Esophagus muscularis mucosa (tissue), 4 donors: ENCODE measurements around the gene ZNF407. TPM values are rescaled to one million over a fixed set of nuclear protein-coding genes. Genes with fewer than 3 reads are reported as not detected.

Experiments
- DNase-seq: peaks from one replicate; pipeline ENCODE4 v3.0.0-alpha.2; 2017; ENCODE audit errors: extremely low spot score
- H3K27ac ChIP-seq, 4 donors: fragments of 200-600 bp; sonication (generic); replicated peaks in 1 of 4; 1 replicate in 3 of 4; 2 replicates in 1 of 4; pipeline ENCODE4 v1.5.1; 2016 to 2019; ENCODE audit warnings: mild to moderate bottlenecking in 1 of 4
- H3K27me3 ChIP-seq, 4 donors: fragments of 200-600 bp; sonication (generic); one replicate each; pipeline versions ENCODE4 v1.5.1 to v1.6.0; 2016 to 2019
- H3K36me3 ChIP-seq, 4 donors: fragments of 200-600 bp; sonication (generic); one replicate each; pipeline ENCODE4 v1.5.1; 2016 to 2019
- H3K4me1 ChIP-seq, 4 donors: fragments of 200-600 bp; sonication (generic); one replicate each; pipeline ENCODE4 v1.5.1; 2016 to 2019
- H3K4me3 ChIP-seq, 4 donors: fragments of 200-600 bp; sonication (generic); 1 replicate in 2 of 4; 2 replicates in 2 of 4; pipeline ENCODE4 v1.5.1; 2016 to 2019; ENCODE audit warnings: mild to moderate bottlenecking in 4 of 4, moderate library complexity in 1 of 4
- H3K9me3 ChIP-seq, 4 donors: fragments of 200-600 bp; sonication (generic); 1 replicate in 3 of 4; 2 replicates in 1 of 4; pipeline ENCODE4 v1.5.1; 2016 to 2019
- EP300 ChIP-seq: sonication (generic); formaldehyde crosslinking; IDR thresholded peaks from one replicate; pipeline ENCODE4 v1.6.1; 2017; ENCODE audit warnings: antibody characterized with exemption
- POLR2A ChIP-seq: fragments of 450-650 bp; IDR thresholded peaks from one replicate; pipeline ENCODE4 v1.6.1; 2017; ENCODE audit warnings: antibody characterized with exemption, moderate library complexity, mild to moderate bottlenecking, low read depth
- POLR2AphosphoS5 ChIP-seq, 2 donors: sonication (generic); formaldehyde crosslinking; IDR thresholded peaks; one replicate each; pipeline ENCODE4 v1.6.1; 2017; ENCODE audit warnings: antibody characterized with exemption in 2 of 2
- WGBS: methylation state at CpG from one replicate; pipeline ENCODE4 v1.1.5; 2018; 5-methylcytosine and 5-hydroxymethylcytosine counted together
- intact Hi-C: fragments of 100-400 bp; cut with DNase I; formaldehyde crosslinking; loops from one replicate; pipeline ENCODE4 v1.15.1; 2023
- total RNA-seq, 4 donors: library from RNA; depleted of rRNA; stranded (reverse); fragments of >200 nt; gene quantifications; one replicate each; pipeline versions ENCODE4 v1.1.0 to v1.2.1, GENCODE V29; 2016
- TF ChIP-seq, protein P1 (sequence below), 3 experiments: fragments of 200-600 bp in 2 of 3; fragments of 450-650 bp in 1 of 3; sonication (generic) in 2 of 3; IDR thresholded peaks; one replicate each; pipeline ENCODE4 v1.5.1; 2017 to 2019; ENCODE audit warnings: antibody characterized with exemption in 3 of 3, mild to moderate bottlenecking in 2 of 3, moderate library complexity in 1 of 3

ZNF407 gene
- total RNA-seq, 4 donors from 2014 or later, result 13.9 to 19.1 (median 17.2) TPM

DNA sequence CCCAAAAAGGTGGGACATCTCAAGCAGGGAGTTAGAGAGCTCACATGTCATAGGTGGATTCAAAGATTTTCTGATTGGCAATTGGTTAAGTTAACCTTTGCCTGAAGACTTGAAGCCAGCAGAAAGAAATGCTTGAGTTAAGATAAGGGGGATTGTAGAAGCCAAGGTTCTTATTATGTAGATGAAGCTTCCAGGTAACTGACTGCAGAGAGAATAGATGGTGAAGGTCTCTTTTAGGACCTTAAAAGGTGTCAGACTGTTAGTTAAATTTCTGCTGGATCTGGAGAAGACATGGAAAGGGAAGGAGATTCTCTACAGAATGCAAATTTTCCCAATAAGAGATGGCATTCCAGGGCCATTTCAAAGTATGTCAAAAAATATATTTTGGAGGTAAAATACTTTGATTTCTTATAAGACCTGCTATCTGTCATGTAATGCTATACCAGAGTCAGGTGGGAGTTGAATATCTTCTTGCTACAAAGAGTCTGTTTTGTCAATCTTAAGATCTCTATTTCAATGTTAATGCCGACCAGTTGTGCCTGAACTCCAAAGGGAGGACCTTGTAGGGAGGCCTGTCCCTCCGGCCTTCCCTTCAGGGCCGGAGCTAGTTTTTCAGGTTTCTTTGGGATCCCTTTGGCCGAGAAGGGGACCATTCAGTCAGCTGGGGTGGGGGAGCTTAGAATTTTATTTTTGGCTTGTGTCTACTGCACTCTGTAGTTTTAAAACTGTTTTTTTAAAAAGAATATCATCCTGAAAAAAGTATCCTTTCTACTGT lies 330.7 kb downstream of the ZNF407 start:
- Histone ChIP-seq H3K4me3 (no peak overlapping the region), H3K27me3 (no peaks in the 10 kb centered on the region), H3K4me1 (no peaks in the 10 kb centered on the region), H3K9me3 (no peaks in the 10 kb centered on the region), H3K27ac (no peak overlapping the region), H3K36me3 (peaks cover 0 to 16% (median 3%) of the 10 kb centered on the region in 4 donors)
- no peak for DNase-seq
- intact Hi-C loops, result no loop called here
- WGBS, result 97% methylated on average over 4 of the region's 4 CpGs
- TF ChIP-seq POLR2AphosphoS5 (IDR thresholded peaks at IDR 0.05) (no peak), POLR2A (no peak), EP300 (no peak)
- TF ChIP-seq, protein P1, sequence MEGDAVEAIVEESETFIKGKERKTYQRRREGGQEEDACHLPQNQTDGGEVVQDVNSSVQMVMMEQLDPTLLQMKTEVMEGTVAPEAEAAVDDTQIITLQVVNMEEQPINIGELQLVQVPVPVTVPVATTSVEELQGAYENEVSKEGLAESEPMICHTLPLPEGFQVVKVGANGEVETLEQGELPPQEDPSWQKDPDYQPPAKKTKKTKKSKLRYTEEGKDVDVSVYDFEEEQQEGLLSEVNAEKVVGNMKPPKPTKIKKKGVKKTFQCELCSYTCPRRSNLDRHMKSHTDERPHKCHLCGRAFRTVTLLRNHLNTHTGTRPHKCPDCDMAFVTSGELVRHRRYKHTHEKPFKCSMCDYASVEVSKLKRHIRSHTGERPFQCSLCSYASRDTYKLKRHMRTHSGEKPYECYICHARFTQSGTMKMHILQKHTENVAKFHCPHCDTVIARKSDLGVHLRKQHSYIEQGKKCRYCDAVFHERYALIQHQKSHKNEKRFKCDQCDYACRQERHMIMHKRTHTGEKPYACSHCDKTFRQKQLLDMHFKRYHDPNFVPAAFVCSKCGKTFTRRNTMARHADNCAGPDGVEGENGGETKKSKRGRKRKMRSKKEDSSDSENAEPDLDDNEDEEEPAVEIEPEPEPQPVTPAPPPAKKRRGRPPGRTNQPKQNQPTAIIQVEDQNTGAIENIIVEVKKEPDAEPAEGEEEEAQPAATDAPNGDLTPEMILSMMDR (IDR thresholded peaks at IDR 0.05), result no peak

DNA sequence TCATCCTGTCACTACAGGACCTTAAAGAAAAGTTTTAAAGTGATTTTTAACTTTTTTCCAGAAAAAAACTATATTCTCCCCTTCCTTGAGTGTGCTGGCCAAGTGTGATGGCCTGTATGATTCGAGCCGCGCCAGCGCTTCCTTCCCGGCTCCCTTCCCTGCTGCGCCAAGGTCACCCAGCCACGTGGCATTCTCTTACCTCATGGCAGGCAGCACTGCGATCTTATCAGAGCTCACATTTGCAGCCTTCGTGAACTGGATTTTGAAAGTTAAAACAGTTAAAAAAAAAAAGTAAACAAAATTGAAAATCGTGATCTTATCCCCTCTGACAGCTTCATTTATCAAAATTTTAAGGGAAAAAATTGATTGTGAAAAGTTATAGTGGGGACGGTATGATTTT lies 331.4 kb downstream of the ZNF407 start:
- 86% methylated on average over 11 of the region's 11 CpGs for WGBS
- intact Hi-C loops, result no loop called here

DNA sequence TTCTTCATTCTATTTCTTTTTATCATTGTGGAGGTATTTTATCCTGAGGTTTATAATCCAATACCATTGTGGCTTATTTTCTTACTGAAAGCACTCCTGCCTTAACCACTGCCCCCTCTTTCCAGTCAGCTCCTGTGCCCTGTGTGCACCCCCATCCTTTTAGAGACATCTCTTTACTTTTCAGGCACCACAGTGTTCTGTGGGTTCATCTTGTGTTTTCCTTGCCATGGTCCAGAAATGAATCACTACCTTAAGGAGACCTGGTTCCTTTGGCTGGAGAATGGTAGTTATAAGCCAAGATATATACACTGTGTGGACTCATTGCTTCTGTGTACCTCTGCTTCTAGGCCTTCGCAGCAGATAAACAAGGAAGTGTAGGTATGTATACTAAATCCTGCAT lies 332.9 kb downstream of the ZNF407 start:
- intact Hi-C loops, result no loop called here
- TF ChIP-seq POLR2A (no peak), POLR2AphosphoS5 (IDR thresholded peaks at IDR 0.05) (no peak), EP300 (no peak)
- TF ChIP-seq, protein P1 (IDR thresholded peaks at IDR 0.05), result no peak
- DNase-seq, result no peak

More for the DNA sequence above, 331.4 kb downstream of the ZNF407 start:
- TF ChIP-seq EP300 (no peak), POLR2A (no peak), POLR2AphosphoS5 (IDR thresholded peaks at IDR 0.05) (no peak)
- TF ChIP-seq, protein P1 (IDR thresholded peaks at IDR 0.05), result no peak
- no peak for DNase-seq
- Histone ChIP-seq H3K4me1 (no peaks in the 10 kb centered on the region), H3K4me3 (no peak overlapping the region), H3K9me3 (no peaks in the 10 kb centered on the region), H3K36me3 (peaks cover 0 to 16% (median 3%) of the 10 kb centered on the region in 4 donors), H3K27ac (no peak overlapping the region), H3K27me3 (no peaks in the 10 kb centered on the region)

DNA sequence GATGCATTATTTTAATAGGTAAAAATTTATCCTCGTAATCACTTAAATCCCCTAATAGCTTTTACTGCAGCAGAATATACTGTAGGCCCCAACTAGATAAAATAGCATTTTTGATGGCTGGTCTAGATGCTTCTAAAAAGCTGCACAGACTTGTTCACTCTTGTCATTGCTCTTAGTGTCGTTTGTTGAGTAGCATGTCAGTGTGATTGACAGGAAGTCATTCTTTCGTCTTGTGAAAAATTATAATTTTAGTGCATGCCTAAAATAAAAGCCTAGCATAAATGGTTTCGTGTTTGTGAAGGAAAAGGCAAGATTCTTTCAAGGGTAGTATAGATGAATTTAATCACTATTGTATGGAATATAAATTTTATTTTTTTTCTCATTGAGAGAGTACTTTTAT lies 336.3 kb downstream of the ZNF407 start:
- H3K4me3 ChIP-seq, result no peak overlapping the region
- DNase-seq, result no peak
- WGBS, result 95% methylated on average over 4 of the region's 4 CpGs
- H3K36me3 ChIP-seq, result peaks cover 0 to 16% (median 3%) of the 10 kb centered on the region in 4 donors
- intact Hi-C loops, result no loop called here
- no peaks in the 10 kb centered on the region for H3K9me3 ChIP-seq
- no peaks in the 10 kb centered on the region for H3K27me3 ChIP-seq
- no peak for TF ChIP-seq POLR2AphosphoS5 (IDR thresholded peaks at IDR 0.05)
- no peak for TF ChIP-seq POLR2A
- no peak for TF ChIP-seq EP300
- TF ChIP-seq, protein P1 (IDR thresholded peaks at IDR 0.05), result no peak
- H3K4me1 ChIP-seq, result no peaks in the 10 kb centered on the region
- no peak overlapping the region for H3K27ac ChIP-seq

More for the DNA sequence above, 332.9 kb downstream of the ZNF407 start:
- H3K9me3 ChIP-seq, result no peaks in the 10 kb centered on the region
- H3K4me3 ChIP-seq, result no peak overlapping the region
- peaks cover 0 to 16% (median 3%) of the 10 kb centered on the region in 4 donors for H3K36me3 ChIP-seq
- 93% methylated on average over 1 of the region's 1 CpG for WGBS
- no peaks in the 10 kb centered on the region for H3K27me3 ChIP-seq
- no peaks in the 10 kb centered on the region for H3K4me1 ChIP-seq
- H3K27ac ChIP-seq, result no peak overlapping the region
